Measurements from ENCODE around the gene GARS1.

DNA sequence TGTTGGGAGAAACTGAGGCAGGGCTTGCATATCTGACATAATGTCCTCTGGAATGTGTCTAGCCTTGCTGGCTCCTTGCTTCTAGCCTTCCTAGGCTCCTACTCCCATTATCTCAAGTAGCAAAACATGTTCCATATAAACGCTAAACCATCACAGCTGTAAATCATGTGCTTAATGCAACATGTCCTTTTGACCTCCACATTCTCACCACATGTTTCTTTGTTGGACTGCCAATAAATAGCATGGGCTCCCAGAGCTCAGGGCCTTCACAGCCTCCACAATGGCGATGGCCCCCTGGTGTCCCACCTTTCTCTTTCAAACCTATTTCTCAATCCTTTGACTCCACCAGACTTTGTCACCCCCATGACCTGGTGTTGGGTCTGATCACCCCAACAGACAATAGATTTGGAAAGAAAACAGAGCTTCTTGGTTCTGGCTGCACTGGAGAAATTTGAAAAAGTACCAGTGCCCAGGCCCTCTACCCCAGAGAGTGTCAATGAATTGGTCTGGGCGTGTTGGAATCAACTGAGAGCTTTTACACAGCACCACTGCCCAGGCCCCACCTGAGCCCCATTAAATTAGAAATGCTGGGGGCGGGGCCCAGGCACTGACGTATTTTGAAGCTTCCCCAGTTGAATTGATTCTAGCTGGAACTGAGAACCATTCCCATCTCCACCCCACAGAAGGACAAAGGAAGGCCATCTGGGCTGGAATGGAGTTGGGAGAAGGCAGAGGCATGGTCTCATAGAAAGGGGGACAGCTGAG lies 48.7 kb upstream of the GARS1 start:
- TF ChIP-seq, protein P1, sequence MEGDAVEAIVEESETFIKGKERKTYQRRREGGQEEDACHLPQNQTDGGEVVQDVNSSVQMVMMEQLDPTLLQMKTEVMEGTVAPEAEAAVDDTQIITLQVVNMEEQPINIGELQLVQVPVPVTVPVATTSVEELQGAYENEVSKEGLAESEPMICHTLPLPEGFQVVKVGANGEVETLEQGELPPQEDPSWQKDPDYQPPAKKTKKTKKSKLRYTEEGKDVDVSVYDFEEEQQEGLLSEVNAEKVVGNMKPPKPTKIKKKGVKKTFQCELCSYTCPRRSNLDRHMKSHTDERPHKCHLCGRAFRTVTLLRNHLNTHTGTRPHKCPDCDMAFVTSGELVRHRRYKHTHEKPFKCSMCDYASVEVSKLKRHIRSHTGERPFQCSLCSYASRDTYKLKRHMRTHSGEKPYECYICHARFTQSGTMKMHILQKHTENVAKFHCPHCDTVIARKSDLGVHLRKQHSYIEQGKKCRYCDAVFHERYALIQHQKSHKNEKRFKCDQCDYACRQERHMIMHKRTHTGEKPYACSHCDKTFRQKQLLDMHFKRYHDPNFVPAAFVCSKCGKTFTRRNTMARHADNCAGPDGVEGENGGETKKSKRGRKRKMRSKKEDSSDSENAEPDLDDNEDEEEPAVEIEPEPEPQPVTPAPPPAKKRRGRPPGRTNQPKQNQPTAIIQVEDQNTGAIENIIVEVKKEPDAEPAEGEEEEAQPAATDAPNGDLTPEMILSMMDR (conservative IDR thresholded peaks at IDR 0.05 in 1 of 2, IDR thresholded peaks at IDR 0.05 in 1 of 2; ENCODE audit: extremely low read depth in 1 of 2, insufficient read depth in 1 of 2, low read depth in 1 of 2, low read length in 2 of 2) = no peak
- no peak for TF ChIP-seq EZH2 (IDR thresholded peaks at IDR 0.05; ENCODE audit: borderline replicate concordance, low read length)

Data from mammary epithelial cell (primary cell).